Adrenal gland (tissue), 12 donors: ENCODE results near the gene CECR2. TPM values are rescaled to one million over a fixed set of nuclear protein-coding genes. Genes with fewer than 3 reads are reported as not detected.

Experiments
- DNase-seq, 7 donors: peaks; one replicate each; pipeline ENCODE4 v3.0.0-alpha.2; 2019 to 2020
- H3K27ac ChIP-seq, 5 donors: fragments of 200-600 bp; sonication (generic) in 4 of 5; 1 replicate in 3 of 5; 2 replicates in 2 of 5; pipeline versions ENCODE4 v1.5.1 to v1.8.0; 2016 to 2020; ENCODE audit warnings: mild to moderate bottlenecking in 1 of 5
- H3K27me3 ChIP-seq: fragments of 200-600 bp; 2 replicates; pipeline ENCODE4 v1.8.0; 2021
- H3K36me3 ChIP-seq, 2 donors: fragments of 200-600 bp; replicated peaks in 1 of 2; 1 replicate in 1 of 2; 2 replicates in 1 of 2; pipeline versions ENCODE4 v1.5.1 to v1.8.0; 2018 to 2022
- H3K4me1 ChIP-seq, 2 donors: fragments of 200-600 bp; replicated peaks in 1 of 2; 1 replicate in 1 of 2; 2 replicates in 1 of 2; pipeline versions ENCODE4 v1.5.1 to v1.8.0; 2018 to 2021
- H3K4me3 ChIP-seq, 4 donors: fragments of 200-600 bp; sonication (generic) in 3 of 4; one replicate each; pipeline ENCODE4 v1.5.1; 2016 to 2018
- H3K9me3 ChIP-seq, 3 donors: fragments of 200-600 bp; sonication (generic) in 1 of 3; replicated peaks in 1 of 3; 1 replicate in 2 of 3; 2 replicates in 1 of 3; pipeline versions ENCODE4 v1.5.1 to v1.8.0; 2016 to 2021
- POLR2A ChIP-seq, 2 donors: fragments of 450-650 bp; IDR thresholded peaks; one replicate each; pipeline ENCODE4 v1.6.1; 2017; ENCODE audit warnings: antibody characterized with exemption in 2 of 2, mild to moderate bottlenecking in 2 of 2, moderate library complexity in 1 of 2
- WGBS, 4 donors: extraction: QIAGEN DNeasy Blood & Tissue Kit in 2 of 4; methylation state at CpG; one replicate each; pipeline versions ENCODE4 v1.1.5 to v1.1.7; 2013 to 2017; 5-methylcytosine and 5-hydroxymethylcytosine counted together
- intact Hi-C, 2 donors: fragments of 100-400 bp; cut with DNase I; formaldehyde crosslinking; loops; one replicate each; pipeline versions ENCODE4 v1.14.1 to v1.15.0; 2022 to 2023
- polyA plus RNA-seq, 3 donors: library from polyadenylated mRNA; stranded (reverse); fragments of 200-250 nt in 2 of 3; fragments of 350-450 nt in 1 of 3; fragmentation: Illumina TruSeq in 1 of 3; extraction: RNeasy Lipid Tissue Mini Kit (QIAGEN cat#74804) in 1 of 3; gene quantifications; one replicate each; pipeline ENCODE4 v1.2.3, GENCODE V29; 2013 to 2014
- total RNA-seq, 9 donors: library from RNA; depleted of rRNA in 4 of 9; stranded (reverse); fragments of >200 nt in 4 of 9; fragments of 120-200 nt in 1 of 9; fragmentation: NEBNext Ultra II Directional in 1 of 9; extraction: Animal tissue kit (Norgen Biotek cat#: 25700) in 1 of 9; gene quantifications; one replicate each; pipeline versions ENCODE4 v1.1.0 to v1.2.4, GENCODE V29; 2013 to 2023
- TF ChIP-seq, protein P1 (sequence below), 6 experiments: fragments of 450-650 bp in 4 of 6; fragments of 200-600 bp in 2 of 6; sonication (generic) in 1 of 6; IDR thresholded peaks; 1 replicate in 5 of 6; 2 replicates in 1 of 6; pipeline versions ENCODE4 v1.5.1 to v1.8.0; 2016 to 2021; ENCODE audit warnings: antibody characterized with exemption in 6 of 6, mild to moderate bottlenecking in 2 of 6, moderate library complexity in 1 of 6
- donor health status: healthy with polysubstance abuse.
- donor health status: Bipolar disorder and iron deficiency.
- donor health status: DM: yes; HTN: yes; CAD: no.
- donor health status: DM: no; HTN: no; CAD: no.
- donor health status: DM: no; HTN: no; CAD: no.
- donor health status: DM: yes; HTN: yes; CAD: no.

Gene CECR2
- total and polyA plus RNA-seq, 12 donors, result 0.20 to 1.7 (median 0.67) TPM

DNA sequence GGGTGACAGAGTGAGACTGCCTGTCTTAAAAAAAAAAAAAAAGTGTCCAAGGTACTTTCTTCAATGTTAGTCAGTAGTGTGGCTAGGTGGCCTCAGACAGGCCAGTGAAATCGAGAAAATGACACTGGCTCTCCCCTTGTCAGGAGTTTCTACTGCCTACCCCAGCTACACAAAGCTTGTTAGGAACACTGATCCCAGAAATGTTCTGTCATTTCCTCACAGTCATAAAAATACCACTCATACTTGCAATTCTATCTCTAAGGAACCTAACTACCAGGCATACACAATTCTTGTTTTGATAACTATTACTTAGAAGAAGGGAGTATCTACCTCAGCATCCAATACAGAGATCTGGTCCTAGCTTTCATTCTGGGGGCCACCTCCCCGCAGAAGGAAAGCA is 228.0 kb downstream of the CECR2 start:
- no peak for TF ChIP-seq POLR2A (IDR thresholded peaks at IDR 0.05)
- TF ChIP-seq, protein P1, sequence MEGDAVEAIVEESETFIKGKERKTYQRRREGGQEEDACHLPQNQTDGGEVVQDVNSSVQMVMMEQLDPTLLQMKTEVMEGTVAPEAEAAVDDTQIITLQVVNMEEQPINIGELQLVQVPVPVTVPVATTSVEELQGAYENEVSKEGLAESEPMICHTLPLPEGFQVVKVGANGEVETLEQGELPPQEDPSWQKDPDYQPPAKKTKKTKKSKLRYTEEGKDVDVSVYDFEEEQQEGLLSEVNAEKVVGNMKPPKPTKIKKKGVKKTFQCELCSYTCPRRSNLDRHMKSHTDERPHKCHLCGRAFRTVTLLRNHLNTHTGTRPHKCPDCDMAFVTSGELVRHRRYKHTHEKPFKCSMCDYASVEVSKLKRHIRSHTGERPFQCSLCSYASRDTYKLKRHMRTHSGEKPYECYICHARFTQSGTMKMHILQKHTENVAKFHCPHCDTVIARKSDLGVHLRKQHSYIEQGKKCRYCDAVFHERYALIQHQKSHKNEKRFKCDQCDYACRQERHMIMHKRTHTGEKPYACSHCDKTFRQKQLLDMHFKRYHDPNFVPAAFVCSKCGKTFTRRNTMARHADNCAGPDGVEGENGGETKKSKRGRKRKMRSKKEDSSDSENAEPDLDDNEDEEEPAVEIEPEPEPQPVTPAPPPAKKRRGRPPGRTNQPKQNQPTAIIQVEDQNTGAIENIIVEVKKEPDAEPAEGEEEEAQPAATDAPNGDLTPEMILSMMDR (IDR thresholded peaks at IDR 0.05), result no peak
- H3K4me1 ChIP-seq, result no peaks in the 10 kb centered on the region
- no peaks in the 10 kb centered on the region for H3K27me3 ChIP-seq
- H3K36me3 ChIP-seq, result peaks cover 0 to 92% of the 10 kb centered on the region in 2 donors
- no peak overlapping the region for H3K27ac ChIP-seq
- no peaks in the 10 kb centered on the region for H3K9me3 ChIP-seq
- 93 to 100% (median 96%) methylated on average over 2 of the region's 2 CpGs for WGBS, 4 donors
- intact Hi-C loops, result no loop called here
- DNase-seq, result no peak
- H3K4me3 ChIP-seq, result no peak overlapping the region

DNA sequence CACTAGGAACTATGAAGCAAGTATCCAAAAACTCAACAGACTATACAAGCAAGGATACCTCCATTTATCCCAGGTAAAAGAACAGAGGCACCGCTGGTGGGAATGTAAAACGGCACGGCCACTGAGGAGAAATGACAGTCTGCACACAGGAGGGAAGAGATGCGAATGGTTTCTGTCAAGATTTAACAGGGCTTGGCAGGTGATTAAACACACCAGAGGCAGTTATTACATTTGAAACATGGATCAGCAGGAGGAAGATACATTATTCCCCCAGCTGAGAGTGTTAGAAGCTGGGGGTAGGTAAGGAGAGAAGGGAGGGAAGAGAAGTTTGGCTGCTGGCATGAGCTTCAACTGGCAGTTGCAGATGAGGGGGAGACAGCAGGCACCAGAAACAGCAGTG is 229.1 kb downstream of the CECR2 start:
- no peak for DNase-seq
- no peaks in the 10 kb centered on the region for H3K4me1 ChIP-seq
- H3K36me3 ChIP-seq, result peaks cover 0 to 81% of the 10 kb centered on the region in 2 donors
- H3K27ac ChIP-seq, result no peak overlapping the region
- H3K27me3 ChIP-seq, result no peaks in the 10 kb centered on the region
- intact Hi-C loops, result no loop called here
- no peak for TF ChIP-seq POLR2A (IDR thresholded peaks at IDR 0.05)
- TF ChIP-seq, protein P1 (IDR thresholded peaks at IDR 0.05), result no peak
- H3K9me3 ChIP-seq, result no peaks in the 10 kb centered on the region
- 90 to 98% (median 94%) methylated on average over 4 of the region's 4 CpGs for WGBS, 4 donors
- H3K4me3 ChIP-seq, result no peak overlapping the region

DNA sequence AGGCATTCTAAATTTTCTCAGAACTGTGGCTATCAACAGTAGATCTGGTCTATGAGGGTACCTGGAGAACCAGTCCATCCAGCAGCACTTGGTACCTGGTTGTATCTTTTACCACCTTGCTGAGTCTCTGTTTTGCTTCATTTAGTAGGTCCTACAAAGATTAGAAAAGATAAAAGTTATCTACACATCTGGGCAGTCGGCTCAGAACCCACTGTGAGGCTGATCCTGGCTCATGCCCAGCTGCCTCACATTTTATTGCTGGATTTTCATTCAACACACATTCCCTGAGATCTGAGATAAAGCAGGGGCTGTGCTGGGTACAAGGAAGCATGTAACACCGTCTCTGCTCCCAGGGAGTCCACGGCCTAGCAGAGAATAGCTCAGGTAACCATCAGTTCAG is 231.8 kb downstream of the CECR2 start:
- no peaks in the 10 kb centered on the region for H3K4me1 ChIP-seq
- no peak overlapping the region for H3K4me3 ChIP-seq
- H3K27me3 ChIP-seq, result no peaks in the 10 kb centered on the region
- TF ChIP-seq, protein P1 (IDR thresholded peaks at IDR 0.05), result no peak
- no peak for TF ChIP-seq POLR2A (IDR thresholded peaks at IDR 0.05)
- peaks cover 0 to 58% of the 10 kb centered on the region in 2 donors for H3K36me3 ChIP-seq
- no peak overlapping the region for H3K27ac ChIP-seq
- WGBS, 4 donors, result 67 to 72% (median 69%) methylated on average over 3 of the region's 3 CpGs
- peak in 1 of 7 donors; percentile 46 for DNase-seq
- H3K9me3 ChIP-seq, result no peaks in the 10 kb centered on the region
- intact Hi-C loops, result no loop called here

DNA sequence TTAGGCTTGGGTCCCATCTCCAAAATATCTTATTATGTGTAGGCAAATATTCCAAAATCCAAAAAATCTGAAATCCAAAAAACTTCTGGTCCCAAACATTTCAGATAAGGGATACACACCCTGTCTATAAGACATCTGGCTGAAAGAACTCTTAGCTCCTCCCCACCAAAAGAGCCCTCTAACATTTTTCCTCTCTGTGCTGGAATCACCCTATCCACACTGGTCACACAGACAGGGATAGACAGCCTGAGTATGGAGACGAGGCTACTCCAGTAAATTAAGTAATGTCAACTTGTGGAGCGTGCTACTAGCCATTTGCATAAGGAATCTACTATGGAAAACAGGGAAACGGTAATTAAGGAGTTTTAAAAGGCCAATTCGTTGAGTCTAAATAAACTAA is 234.4 kb downstream of the CECR2 start:
- intact Hi-C loops, result no loop called here
- DNase-seq, result no peak
- H3K9me3 ChIP-seq, result no peaks in the 10 kb centered on the region
- TF ChIP-seq POLR2A (IDR thresholded peaks at IDR 0.05), result no peak
- TF ChIP-seq, protein P1 (IDR thresholded peaks at IDR 0.05), result no peak
- peaks cover 0 to 32% of the 10 kb centered on the region in 2 donors for H3K36me3 ChIP-seq
- WGBS, 4 donors, result 90 to 94% (median 91%) methylated on average over 4 of the region's 4 CpGs
- no peak overlapping the region for H3K27ac ChIP-seq
- H3K4me1 ChIP-seq, result peaks cover 5 to 7% of the 10 kb centered on the region in 2 donors
- H3K27me3 ChIP-seq, result no peaks in the 10 kb centered on the region
- no peak overlapping the region for H3K4me3 ChIP-seq
